Astrocyte (in vitro differentiated cells and primary cell): ENCODE measurements around the gene WWC2. TPM values are rescaled to one million over a fixed set of nuclear protein-coding genes. Genes with fewer than 3 reads are reported as not detected.

Experiments
- DNase-seq: peaks from one replicate; pipeline ENCODE4 v3.0.0-alpha.2; 2010; ENCODE audit warnings: low read depth
- FAIRE-seq: peaks from 2 replicates; lab custom pipeline; 2011; peaks lifted over from hg19 to GRCh38; lab: Jason Lieb, UNC
- H2AFZ ChIP-seq: 2 replicates; pipeline ENCODE4 v1.6.0; 2012; ENCODE audit warnings: low read depth, low read length, inconsistent platforms
- H3K27ac ChIP-seq: 2 replicates; pipeline ENCODE4 v1.5.1; 2011; ENCODE audit warnings: low read depth, low read length, inconsistent platforms
- H3K27me3 ChIP-seq: 2 replicates; pipeline ENCODE4 v1.6.0; 2011; ENCODE audit warnings: low read length, inconsistent platforms; ENCODE audit not compliant: insufficient read depth
- H3K36me3 ChIP-seq: 2 replicates; pipeline ENCODE4 v1.5.1; 2011; ENCODE audit warnings: low read length, inconsistent platforms; ENCODE audit not compliant: insufficient read depth
- H3K4me1 ChIP-seq: 2 replicates; pipeline ENCODE4 v1.5.1; 2011; ENCODE audit warnings: low read length, inconsistent platforms; ENCODE audit not compliant: insufficient read depth
- H3K4me2 ChIP-seq: 2 replicates; pipeline ENCODE4 v1.6.0; 2012; ENCODE audit warnings: low read length, inconsistent platforms
- H3K4me3 ChIP-seq: 2 replicates; pipeline ENCODE4 v1.5.1; 2011; ENCODE audit warnings: low read depth, mild to moderate bottlenecking, low read length, inconsistent platforms; ENCODE audit not compliant: insufficient read depth
- H3K79me2 ChIP-seq: 2 replicates; pipeline ENCODE4 v1.6.0; 2012; ENCODE audit warnings: mild to moderate bottlenecking, low read length, inconsistent platforms; ENCODE audit not compliant: insufficient read depth
- H3K9ac ChIP-seq: 2 replicates; pipeline ENCODE4 v1.6.0; 2012; ENCODE audit warnings: mild to moderate bottlenecking, low read length, inconsistent platforms
- H3K9me3 ChIP-seq: 2 replicates; pipeline ENCODE4 v1.5.1; 2012; ENCODE audit warnings: low read depth, mild to moderate bottlenecking, low read length, inconsistent platforms; ENCODE audit not compliant: insufficient read depth
- H4K20me1 ChIP-seq: 2 replicates; pipeline ENCODE4 v1.6.0; 2012; ENCODE audit warnings: low read length, inconsistent platforms; ENCODE audit not compliant: insufficient read depth
- H3K27ac Mint-ChIP-seq: one replicate; pipeline ENCODE4 v1.8.0; 2021; ENCODE audit warnings: mild to moderate bottlenecking, mixed read lengths; ENCODE audit not compliant: unreplicated experiment
- H3K27me3 Mint-ChIP-seq: one replicate; pipeline ENCODE4 v1.8.0; 2021; ENCODE audit warnings: low read depth, mixed read lengths; ENCODE audit not compliant: unreplicated experiment
- H3K36me3 Mint-ChIP-seq: one replicate; pipeline ENCODE4 v1.8.0; 2021; ENCODE audit warnings: low read depth, mixed read lengths; ENCODE audit not compliant: unreplicated experiment
- H3K4me1 Mint-ChIP-seq: one replicate; pipeline ENCODE4 v1.8.0; 2021; ENCODE audit warnings: low read depth, mixed read lengths; ENCODE audit not compliant: unreplicated experiment
- H3K4me3 Mint-ChIP-seq: one replicate; pipeline ENCODE4 v1.8.0; 2021; ENCODE audit warnings: mild to moderate bottlenecking, moderate library complexity, mixed read lengths; ENCODE audit not compliant: unreplicated experiment
- H3K9me3 Mint-ChIP-seq: one replicate; pipeline ENCODE4 v1.8.0; 2021; ENCODE audit warnings: mild to moderate bottlenecking, mixed read lengths; ENCODE audit not compliant: unreplicated experiment
- CTCF ChIP-seq: IDR thresholded peaks from 2 replicates; pipeline ENCODE4 v1.5.1; 2011; ENCODE audit warnings: low read depth, mild to moderate bottlenecking, inconsistent platforms, low read length, moderate library complexity; ENCODE audit not compliant: insufficient read depth
- EZH2 ChIP-seq: IDR thresholded peaks from 2 replicates; pipeline ENCODE4 v1.6.1; 2012; ENCODE audit warnings: mild to moderate bottlenecking, low read length, inconsistent platforms; ENCODE audit not compliant: insufficient read depth
- total RNA-seq: library from RNA; stranded (reverse); gene quantifications from 2 replicates; pipeline ENCODE4 v1.2.1, GENCODE V29; 2021

The WWC2 gene
- total RNA-seq, 1 donor from 2014 or later = 62.6 TPM

- DNase-seq (no peak), FAIRE-seq (no peak)
- TF ChIP-seq EZH2 = no peak
- TF ChIP-seq CTCF = no peak
- Histone ChIP-seq H3K79me2 (peaks cover 87% of the 10 kb centered on the region), H3K27me3 (no peaks in the 10 kb centered on the region), H2AFZ (no peak overlapping the region), H3K27ac (no peak overlapping the region), H3K4me3 (no peak overlapping the region), H3K36me3 (no peaks in the 10 kb centered on the region), H3K9ac (no peak overlapping the region), H3K9me3 (no peaks in the 10 kb centered on the region), H4K20me1 (peaks cover 38% of the 10 kb centered on the region), H3K4me2 (no peak overlapping the region), H3K4me1 (peaks cover 3% of the 10 kb centered on the region)
- Mint-ChIP-seq H3K4me1 (peaks cover 29% of the 10 kb centered on the region), H3K9me3 (no peaks in the 10 kb centered on the region), H3K36me3 (peaks cover 2% of the 10 kb centered on the region), H3K27ac (no peak overlapping the region), H3K4me3 (no peak overlapping the region), H3K27me3 (no peaks in the 10 kb centered on the region)
Measured at GRCh38 chr4:183161630-183162029, 62.6 kb downstream of the WWC2 start.

- no peak for FAIRE-seq
- Histone ChIP-seq H3K9ac (no peak overlapping the region), H3K4me2 (no peak overlapping the region), H3K4me1 (peaks cover 3% of the 10 kb centered on the region), H2AFZ (no peak overlapping the region), H3K9me3 (no peaks in the 10 kb centered on the region), H3K79me2 (peaks cover 84% of the 10 kb centered on the region), H3K36me3 (no peaks in the 10 kb centered on the region), H3K27ac (no peak overlapping the region), H4K20me1 (peaks cover 39% of the 10 kb centered on the region), H3K27me3 (no peaks in the 10 kb centered on the region), H3K4me3 (no peak overlapping the region)
- no peaks in the 10 kb centered on the region for H3K36me3 Mint-ChIP-seq
- no peaks in the 10 kb centered on the region for H3K27me3 Mint-ChIP-seq
- H3K27ac Mint-ChIP-seq = peak overlapping the region; percentile 16
- no peak for DNase-seq
- TF ChIP-seq EZH2 (no peak), CTCF (no peak)
- H3K9me3 Mint-ChIP-seq = no peaks in the 10 kb centered on the region
- peaks cover 29% of the 10 kb centered on the region for H3K4me1 Mint-ChIP-seq
- no peak overlapping the region for H3K4me3 Mint-ChIP-seq
Measured at GRCh38 chr4:183163135-183163534, 64.1 kb downstream of the WWC2 start.

GRCh38 chr4:183164963-183165362 lies 65.9 kb downstream of the WWC2 start:
- Histone ChIP-seq H3K4me1 (peaks cover 3% of the 10 kb centered on the region), H3K4me3 (no peak overlapping the region), H3K9ac (no peak overlapping the region), H2AFZ (no peak overlapping the region), H3K36me3 (no peaks in the 10 kb centered on the region), H3K79me2 (peaks cover 86% of the 10 kb centered on the region), H3K27me3 (no peaks in the 10 kb centered on the region), H3K9me3 (no peaks in the 10 kb centered on the region), H4K20me1 (peaks cover 30% of the 10 kb centered on the region), H3K4me2 (peak overlapping the region; percentile 34), H3K27ac (no peak overlapping the region)
- Mint-ChIP-seq H3K4me1 (peaks cover 29% of the 10 kb centered on the region), H3K4me3 (no peak overlapping the region), H3K27ac (peak overlapping the region; percentile 44), H3K27me3 (no peaks in the 10 kb centered on the region), H3K36me3 (no peaks in the 10 kb centered on the region), H3K9me3 (no peaks in the 10 kb centered on the region)
- no peak for DNase-seq
- FAIRE-seq = no peak
- TF ChIP-seq EZH2 (no peak), CTCF (no peak)
